Stimulated activated CD4-positive, alpha-beta T cell treated with anti-CD3 and anti-CD28 coated beads, Interleukin-2, amount 100 ng/mL, for 4 hours (primary cell): Measurements from ENCODE around the gene ASXL2.

Experiments
- DNase-seq: peaks from one replicate; pipeline ENCODE4 v3.0.0-alpha.2; 2020; ENCODE audit warnings: low read depth

The ASXL2 gene

DNA sequence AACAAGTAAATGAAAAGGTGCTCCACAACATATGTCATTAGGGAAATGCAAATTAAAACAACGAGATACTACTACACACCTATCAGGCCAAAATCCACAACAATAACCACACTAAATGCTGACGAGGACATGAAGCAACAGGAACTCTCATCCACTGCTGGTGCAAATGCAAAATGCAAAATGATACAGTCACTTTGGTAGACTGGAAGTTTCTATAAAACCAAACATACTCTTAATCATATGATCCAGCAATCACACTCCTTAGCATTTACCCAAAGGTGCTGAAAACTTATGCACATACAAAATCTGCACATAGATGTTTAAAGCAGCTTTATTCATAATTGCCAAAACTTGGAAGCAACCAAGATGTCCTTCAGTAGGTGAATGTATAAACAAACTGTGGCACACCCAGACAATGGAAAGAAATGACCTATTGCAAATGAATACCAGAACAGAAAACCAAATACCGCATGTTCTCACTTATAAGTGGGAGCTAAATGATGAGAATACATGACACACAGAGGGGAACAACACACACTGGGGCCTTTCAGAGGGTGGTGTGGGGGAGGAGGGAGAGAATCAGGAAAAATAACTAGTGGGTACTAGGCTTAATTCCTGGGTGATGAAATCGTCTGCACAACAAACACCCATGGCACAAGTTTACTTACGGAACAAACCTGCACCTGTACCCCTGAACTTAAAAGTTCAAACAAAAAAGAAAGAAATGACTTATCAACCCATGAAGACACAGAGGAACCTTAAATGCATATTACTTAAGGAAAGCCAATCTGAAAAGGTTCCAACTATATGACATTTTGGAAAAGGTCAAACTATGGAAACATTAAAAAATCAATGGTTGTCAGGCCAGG, 80.4 kb downstream of the ASXL2 start:
- no peak for DNase-seq

DNA sequence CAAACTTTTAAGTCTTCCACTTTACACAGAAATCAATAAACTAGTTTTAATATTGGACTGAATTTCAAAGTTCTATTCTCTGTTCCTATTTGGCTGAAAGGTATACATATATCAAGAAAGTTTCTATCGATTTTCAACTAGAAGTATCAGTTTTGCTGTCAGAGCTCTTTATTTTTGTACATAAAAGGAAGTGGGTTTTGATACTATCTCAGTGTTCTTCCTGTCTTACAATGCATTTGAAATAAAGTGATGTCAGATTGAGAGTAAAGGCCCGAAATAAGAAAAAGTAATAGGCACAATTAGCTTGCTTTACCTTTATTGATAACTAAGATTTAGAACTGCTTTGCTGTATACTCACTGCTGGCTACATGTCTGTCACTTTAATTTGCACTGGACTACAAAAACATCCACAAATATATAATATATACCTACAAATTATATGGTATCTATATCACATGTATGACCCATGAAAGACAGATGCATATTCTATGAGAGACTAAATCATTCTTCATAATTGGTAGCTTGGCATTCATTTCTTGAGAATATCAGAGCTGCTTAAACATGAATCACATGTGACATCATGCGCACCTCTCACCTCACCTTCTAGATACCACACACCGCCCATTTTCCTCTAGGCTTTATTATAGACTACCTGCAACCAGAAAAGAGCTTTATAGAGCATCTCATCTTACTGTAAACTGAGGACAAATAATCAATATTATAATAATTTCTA, 83.6 kb downstream of the ASXL2 start:
- DNase-seq = no peak

DNA sequence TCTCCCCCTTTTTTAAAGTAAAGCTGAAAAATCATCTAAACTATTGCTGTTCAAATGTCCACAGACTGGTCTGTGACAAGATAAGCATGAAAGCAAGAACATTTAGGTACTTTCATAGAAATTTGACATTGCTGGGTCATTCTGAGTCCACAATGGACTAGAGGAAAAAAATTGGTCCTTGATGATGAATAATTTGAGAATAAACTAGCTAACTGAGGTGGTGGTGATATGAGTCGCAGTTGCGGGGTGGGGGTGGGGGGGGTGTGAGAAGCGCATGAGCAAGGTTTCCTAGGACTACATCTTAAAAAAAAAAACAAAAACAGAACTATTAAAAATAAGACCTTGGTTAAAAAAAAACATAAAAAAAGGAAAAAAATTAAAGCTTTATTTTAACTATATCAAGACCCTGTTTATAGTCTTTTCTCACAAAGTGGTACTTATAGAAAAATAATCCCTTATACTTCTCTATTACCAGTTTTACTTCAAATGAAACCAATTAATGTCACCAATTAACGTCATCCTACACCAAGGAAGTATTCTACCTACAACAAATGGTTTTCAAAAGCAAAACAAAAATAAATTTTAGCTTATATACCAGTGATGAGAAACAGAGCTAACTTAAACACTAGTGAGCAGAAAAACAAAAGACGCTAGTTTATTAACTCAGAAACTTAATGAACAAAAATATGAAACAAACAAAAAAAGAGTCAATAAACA, 88.1 kb downstream of the ASXL2 start:
- DNase-seq = no peak

DNA sequence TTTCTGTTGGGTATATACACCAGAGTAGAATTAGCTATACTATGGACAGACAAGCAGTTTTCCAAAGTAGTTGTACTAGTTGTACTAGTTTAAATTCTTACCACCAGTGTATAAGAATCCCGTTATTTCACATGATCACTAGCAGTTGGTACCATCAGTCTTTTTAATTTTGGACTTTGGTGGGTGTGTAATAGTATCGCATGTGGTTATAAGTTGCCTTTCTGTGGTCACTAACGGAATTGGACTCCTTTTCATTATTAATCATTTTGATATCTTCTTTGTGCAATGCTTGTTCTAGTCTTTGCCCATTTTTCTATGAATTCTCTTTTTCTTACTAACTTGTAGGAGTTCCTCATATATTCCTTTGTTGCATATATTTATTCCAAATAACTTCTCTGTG, 89.8 kb downstream of the ASXL2 start:
- no peak for DNase-seq

DNA sequence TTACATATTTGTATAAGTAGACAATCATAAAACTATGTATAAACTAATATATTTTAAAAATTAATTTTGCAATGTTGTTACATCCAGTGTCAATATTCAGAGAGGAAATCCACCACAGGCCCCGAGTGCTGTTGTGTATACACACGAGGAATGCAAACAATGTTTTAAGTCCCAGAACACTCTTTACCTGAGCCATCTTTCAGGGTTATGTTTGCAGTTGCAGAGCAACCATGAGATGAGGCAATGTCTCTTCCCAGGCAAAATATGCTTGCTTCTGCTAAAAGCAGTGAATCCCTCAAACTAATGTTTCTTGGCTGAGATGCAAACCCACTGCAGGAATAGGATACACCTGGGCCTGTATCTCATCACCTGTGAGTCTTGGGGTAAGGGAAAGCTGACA, 91.3 kb downstream of the ASXL2 start:
- DNase-seq = no peak

DNA sequence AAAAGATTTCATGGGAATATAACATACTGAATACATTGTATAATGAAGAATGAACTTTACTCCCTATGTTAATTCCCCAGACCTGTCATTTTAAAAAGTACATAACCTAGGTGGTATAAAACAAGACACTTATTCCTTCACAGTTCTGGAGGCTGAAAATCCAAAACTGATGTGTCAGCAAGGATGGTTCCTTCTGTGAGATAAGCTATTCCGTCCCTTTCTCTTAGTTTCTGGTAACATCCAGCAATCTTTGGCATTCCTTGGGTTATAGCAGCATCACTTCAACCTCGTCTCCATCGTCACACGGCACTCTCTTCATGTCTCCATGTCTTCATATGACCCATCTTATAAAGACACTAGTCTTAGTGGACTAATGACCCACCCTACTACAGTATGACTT, 93.9 kb downstream of the ASXL2 start:
- no peak for DNase-seq

DNA sequence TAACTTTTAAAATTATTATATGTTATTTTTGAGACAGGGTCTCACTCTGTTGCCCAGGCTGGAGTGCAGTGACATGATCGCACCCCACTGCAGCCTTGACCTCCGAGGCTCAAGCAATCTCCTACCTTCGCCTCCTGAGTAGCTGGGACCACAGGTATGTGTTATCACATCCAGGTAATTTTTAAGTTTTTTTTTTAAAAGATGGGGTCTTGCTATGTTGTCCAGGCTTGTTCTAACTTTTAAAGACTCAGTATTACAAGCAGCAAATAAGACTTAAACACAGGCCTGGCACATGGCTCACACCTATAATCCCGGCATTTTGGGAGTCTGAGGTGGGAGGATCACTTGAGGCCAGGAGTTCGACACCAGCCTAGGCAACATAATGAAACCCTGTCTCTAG, 101.2 kb downstream of the ASXL2 start:
- DNase-seq = no peak

DNA sequence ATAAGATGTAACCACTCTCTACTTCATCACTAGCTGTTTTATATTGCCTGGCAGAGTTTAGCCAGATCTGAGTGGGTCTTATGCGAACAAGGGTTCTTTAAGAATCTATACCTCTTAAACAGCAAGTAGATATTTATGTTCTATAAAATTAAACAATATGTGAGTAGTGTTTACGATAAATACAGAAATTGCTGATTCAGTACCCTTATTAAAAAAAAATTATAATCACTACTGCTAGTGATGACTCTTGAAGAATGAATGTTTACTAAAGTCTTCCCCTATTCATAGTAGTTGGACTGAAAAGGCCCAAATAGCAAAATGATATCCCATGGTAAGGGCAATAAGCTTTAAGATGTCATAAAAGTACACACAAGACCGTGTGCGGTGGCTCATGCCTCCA, 106.2 kb downstream of the ASXL2 start:
- no peak for DNase-seq

DNA sequence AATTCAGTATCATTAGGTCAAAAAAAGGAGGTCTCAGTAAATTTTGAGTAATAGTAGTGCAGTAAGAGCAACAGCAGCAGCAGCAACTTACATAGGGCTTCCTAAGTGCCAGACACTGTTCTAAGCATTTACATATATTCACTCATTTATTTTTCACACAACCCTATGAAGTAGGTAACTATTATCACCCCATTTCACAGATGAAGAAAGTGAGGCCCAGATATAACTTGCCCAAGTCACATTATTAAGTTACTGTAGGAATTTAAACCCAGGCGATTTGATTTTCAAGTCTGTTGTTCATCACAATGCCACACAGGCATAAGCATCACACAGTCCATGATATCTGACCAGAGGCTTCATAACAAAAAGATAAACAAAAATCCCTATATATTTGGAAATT, 114.7 kb downstream of the ASXL2 start:
- DNase-seq = no peak

DNA sequence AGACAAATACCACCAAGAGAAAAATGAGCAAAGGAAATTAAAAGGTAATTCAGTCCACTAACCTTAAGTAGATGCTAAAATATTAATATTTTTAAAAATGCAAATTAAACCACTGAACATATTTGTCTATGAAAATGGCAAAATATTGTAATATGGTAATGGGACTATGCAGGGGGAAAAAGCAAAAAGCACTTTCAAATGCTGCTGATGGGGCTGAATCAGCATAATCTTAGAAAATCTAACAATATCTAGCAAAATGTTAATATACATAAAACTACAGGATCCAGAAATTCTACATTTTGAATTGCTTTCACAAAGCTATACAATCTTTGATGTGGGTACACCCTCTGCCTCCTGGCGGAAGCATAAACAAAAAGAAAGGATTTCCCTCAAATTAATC, 118.0 kb downstream of the ASXL2 start:
- no peak for DNase-seq

DNA sequence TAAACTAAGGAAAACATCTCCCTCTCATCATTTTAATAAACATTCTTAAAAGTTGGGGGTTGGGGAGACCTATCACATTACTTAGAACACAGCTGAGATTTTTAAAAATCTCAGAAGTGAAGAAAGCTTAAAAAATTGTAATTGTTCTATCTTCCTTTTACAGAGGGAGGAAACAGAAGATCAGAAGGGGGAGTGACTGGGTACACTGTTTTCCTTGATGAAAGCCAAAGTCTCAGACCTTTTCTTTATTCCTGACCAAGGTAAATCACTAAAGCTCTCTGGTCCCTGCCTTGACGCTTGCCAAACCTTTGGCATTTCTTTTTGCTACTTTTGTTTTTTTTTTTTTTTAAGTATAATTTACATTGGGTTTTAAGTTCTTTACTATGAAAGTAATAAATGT, 119.9 kb downstream of the ASXL2 start:
- no peak for DNase-seq

DNA sequence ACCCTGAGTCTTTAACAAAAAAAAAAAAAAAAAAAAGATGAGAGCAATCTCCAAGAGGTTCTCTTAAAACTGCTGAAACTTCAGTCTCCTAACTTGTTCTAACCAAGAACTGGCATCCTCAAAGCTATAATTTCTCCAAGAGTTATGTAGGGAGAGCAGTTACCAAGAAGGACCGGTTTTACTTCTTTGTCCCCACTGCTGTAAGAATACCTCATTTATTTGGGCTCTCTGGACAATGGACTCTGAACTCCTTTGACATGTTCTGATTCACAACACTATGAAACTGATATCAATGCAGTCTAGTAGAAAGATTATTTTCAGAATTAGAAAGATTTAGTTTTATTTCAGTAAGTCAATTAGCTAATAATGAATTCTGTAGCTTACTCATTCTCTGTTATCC, 120.4 kb downstream of the ASXL2 start:
- DNase-seq = no peak

DNA sequence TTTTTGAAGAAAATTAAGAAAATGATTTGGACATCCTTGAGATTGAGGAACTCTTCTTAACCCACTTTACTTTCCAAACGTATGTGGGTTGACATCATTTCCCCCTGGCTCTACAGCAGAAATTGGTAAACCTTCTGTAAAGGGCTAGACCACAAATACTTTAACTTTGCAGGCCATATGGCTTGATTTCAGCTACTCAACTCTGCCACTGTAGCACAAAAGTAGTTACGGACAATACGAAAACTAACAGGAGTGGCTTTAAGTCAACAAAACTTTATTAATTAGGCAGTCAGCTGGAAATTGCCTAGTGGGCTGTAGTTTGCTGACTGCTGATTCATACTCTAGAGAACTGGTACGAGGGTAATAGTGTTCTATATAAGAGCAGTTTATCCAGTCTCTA, 121.8 kb downstream of the ASXL2 start:
- no peak for DNase-seq

DNA sequence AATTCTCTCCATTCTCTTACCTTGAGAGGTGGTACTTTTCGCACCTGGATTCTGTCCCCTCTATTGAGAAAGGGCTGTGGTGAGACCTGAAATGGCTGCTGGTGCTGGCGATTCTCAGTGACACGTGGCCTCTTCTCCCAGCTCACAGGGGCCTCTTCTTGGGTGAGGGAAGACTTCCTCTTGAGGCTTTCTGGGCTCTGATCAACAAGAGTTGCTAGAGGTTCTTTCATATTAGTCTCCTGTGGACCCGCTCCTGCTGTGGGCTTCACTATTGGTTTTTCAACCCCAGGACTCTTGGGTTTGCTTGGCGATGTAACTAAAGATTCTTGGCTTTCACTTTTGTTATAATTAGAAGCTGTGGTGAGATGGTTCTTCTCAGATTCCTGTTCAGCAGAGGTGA, 128.6 kb downstream of the ASXL2 start:
- DNase-seq = no peak

DNA sequence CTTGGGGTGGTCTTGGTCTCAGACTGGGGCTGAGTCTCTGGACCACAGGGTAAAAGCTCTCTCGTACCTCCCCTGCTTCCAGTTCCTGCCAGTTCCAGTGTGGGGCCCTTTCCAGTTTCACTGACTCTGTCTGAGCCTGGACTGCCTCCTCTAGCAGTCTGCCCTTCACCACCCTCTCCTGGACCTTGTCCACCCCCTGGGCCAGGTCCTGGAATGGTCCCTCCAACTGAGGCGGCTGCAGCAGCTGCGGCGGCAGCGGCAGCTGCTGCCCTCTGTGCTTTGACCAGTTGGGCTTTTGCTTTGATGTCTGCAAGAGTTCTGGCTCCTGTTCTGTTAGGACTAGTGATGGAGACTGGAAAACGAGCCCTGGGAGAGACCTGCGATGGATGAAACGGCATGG, 134.2 kb downstream of the ASXL2 start:
- no peak for DNase-seq

DNA sequence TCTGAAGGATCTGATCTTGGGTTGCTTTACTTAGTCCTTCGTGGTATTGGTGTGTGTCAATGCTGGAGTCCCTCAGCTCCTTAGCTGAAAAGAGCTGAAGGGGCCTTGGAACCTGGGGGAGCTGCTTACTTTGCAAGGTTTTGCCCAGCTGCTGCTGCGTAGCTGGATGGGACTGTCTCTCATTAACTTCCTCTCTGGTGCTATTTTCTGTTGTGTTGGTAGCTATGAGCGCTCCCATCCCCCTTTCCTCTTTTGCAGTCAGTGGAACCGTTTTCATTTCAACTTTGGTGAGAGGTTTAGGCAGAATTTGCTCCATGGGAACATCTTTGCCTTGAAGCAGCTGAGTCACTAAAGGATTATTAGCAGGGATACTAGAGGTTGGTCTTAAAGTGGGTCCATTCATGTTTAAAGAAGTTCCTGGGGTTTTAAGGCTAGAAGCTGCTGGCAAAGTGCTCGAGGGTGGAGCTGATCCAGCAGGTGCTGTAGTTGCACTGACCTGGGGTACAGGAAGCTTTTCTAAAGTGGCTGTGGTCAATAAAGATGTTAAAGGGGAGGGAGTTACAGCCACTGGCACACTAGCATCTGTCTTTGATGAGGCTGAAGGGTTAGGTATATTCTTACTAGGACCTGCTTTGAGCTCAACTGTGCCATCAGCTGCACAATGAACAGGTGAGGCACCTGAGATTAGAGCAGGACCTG, 135.0 kb downstream of the ASXL2 start:
- no peak for DNase-seq

DNA sequence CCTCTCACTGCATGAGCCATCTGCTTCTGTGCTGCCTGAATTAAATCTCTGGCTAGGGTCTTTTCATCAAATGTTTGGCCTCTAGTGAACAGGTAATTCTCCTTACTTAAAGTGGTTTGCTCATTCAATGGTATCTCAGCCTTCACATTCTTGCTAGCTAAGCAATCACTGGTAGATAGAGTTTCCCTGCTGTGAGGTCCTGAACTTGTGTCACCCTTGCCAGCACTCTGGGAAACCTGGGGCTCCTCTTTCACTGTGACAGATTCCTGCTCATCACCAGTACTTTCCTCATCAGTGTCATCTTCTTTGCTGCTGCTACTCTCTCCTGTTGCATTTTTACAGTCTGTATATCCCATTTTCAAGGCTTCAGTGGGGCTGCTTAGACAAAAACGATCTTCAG, 135.8 kb downstream of the ASXL2 start:
- DNase-seq = no peak

DNA sequence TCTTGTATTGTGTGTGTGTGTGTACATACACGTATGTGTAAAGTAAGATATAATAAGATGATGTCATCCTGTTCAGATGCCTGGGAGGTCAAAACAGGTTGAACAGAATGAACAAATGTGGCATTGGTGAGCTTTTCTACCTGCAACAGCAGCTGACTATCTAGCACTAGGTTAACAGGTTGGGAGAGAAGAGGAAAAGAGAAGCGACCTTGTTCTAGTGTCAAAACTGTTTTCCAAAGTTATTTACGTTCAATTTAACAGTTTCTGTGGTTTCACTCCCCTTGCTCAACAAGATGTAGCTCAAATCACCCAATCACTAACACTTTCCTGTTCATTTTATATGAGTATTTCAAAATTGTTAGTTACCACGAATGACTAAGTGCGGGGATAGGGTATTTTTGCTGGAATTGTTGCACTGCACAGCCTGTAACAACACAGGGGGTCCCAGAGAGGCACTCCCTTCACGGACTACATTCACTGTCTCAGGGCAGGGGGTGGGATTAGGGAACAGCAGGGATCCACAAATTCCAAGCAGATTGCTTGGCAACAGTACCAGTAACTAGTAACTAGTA, 137.4 kb downstream of the ASXL2 start:
- DNase-seq = no peak

DNA sequence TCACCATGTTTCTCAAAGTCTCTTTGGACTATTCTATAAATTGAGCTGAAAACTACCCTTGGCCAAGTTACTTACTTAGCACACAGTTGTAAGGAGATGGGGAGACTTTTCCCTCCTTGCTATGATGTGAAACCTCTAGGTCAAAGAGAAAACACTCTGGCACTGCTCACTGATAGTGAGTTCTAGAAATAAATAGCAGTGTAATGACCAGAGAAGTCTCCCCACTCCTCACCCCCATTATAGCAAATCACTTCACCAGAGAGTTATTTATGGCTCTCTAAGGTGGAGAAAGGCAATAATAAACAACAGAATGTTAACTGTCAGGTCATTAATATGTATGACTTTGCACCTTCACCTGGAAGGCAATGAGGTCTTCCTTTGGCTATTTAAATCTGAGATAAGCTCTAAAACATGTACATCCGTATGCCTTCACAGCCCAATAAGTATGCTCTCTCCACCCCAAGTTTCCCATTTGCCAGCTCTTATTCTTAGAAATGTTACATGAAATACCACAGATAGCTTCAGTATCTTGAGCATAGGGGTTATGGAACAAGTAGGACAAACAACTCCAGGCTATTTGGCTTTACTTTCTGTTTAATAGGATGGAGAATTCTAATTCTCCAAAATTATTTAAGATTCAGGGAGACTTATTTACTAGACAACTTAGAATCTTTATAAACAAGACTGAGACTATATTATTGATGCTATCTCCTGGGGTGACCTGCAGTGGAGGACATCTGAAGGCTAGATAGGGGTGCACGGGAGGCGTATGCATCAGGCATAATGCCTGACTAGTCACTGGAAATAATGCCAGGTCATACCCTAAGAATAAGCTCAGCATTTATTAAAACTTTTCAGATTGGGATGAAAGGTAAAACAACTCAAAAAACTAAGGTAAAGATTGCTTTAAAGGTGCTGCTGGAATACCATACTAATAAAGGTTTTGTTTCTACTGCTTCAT, 139.6 kb downstream of the ASXL2 start:
- DNase-seq = no peak

DNA sequence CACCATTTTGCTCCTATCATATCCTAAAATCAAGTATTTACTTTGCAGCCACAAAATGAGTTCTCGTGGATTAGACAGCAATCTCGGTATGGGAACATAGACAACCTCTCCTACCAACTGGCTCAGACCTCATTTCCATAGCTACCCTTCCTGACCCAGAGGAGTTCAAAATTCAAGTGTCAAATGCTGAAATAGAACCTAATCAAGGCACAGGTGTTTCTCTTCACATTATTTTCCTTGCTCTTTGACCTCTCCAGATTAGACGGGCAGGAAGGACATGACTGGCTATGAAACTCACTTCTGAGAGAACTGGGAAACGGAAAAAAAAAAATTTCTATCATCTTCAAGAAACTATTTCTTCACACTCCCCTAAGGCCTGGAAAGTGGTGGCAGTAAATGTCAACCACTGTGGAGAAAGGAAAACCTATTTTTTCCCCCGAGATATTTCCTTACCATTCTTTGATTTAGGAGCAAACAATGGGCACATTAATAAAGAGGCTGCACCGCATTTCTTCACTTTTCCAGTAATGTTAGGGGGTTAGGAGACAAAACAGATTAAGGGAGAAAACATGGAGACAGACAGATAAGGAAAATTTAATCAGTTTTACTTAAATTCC, 141.3 kb downstream of the ASXL2 start:
- DNase-seq = no peak
